Peyer's patch (tissue), 4 donors: Measurements from ENCODE around the gene PHEX. TPM values are rescaled to one million over a fixed set of nuclear protein-coding genes. Genes with fewer than 3 reads are reported as not detected.
A peak's percentile ranks its signal among the peaks of the same experiment; 100 is the strongest.

Source experiments
- DNase-seq, 3 donors: peaks; one replicate each; pipeline ENCODE4 v3.0.0-alpha.2; 2017 to 2019
- H3K27ac ChIP-seq, 4 donors: fragments of 200-600 bp; sonication (generic); one replicate each; pipeline ENCODE4 v1.5.1; 2016 to 2019
- H3K27me3 ChIP-seq, 2 donors: fragments of 200-600 bp; sonication (generic); one replicate each; pipeline ENCODE4 v1.5.1; 2019
- H3K36me3 ChIP-seq, 3 donors: fragments of 200-600 bp; sonication (generic); one replicate each; pipeline ENCODE4 v1.5.1; 2016 to 2019
- H3K4me1 ChIP-seq, 4 donors: fragments of 200-600 bp; sonication (generic); one replicate each; pipeline ENCODE4 v1.5.1; 2016 to 2019
- H3K4me3 ChIP-seq, 4 donors: fragments of 200-600 bp; sonication (generic); 1 replicate in 3 of 4; 2 replicates in 1 of 4; pipeline ENCODE4 v1.5.1; 2016 to 2019; ENCODE audit warnings: mild to moderate bottlenecking in 1 of 4
- H3K9me3 ChIP-seq, 4 donors: fragments of 200-600 bp; sonication (generic); one replicate each; pipeline ENCODE4 v1.5.1; 2016 to 2019; ENCODE audit warnings: mild to moderate bottlenecking in 1 of 4
- POLR2A ChIP-seq, 2 donors: fragments of 450-650 bp; IDR thresholded peaks; one replicate each; pipeline ENCODE4 v1.5.1; 2017; ENCODE audit warnings: antibody characterized with exemption in 2 of 2, mild to moderate bottlenecking in 2 of 2, moderate library complexity in 2 of 2
- total RNA-seq, 4 donors: library from RNA; depleted of rRNA; stranded (reverse); fragments of >200 nt; gene quantifications; one replicate each; pipeline ENCODE4 v1.1.0, GENCODE V29; 2016
- TF ChIP-seq, protein P1 (sequence below), 6 experiments: fragments of 450-650 bp in 4 of 6; fragments of 200-600 bp in 2 of 6; sonication (generic) in 1 of 6; IDR thresholded peaks; one replicate each; pipeline ENCODE4 v1.5.1; 2017 to 2019; ENCODE audit warnings: antibody characterized with exemption in 6 of 6, mild to moderate bottlenecking in 3 of 6, moderate library complexity in 1 of 6

Gene PHEX
- total RNA-seq, 4 donors from 2014 or later, result 2.4 to 20.7 (median 8.7) TPM; not detected in 1

DNA sequence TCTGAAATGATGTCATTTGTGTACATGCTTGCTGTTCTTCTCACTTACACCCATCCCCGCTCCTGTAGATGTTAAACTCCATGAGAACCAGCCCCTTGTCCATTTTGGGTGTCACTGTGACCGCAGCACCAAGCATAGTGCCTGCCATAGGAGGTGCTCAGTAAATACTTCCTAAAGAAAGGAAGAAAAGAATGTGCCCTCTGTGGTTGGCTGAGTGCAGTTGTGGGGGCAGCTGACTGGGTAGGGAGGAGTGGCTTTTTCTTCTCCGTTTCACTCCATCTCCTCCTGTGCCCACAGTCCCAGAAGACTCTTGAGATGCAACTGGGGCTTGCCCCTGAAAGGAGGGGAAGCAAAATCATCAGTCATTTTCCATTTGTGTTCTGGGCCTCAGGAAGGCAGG is 25.5 kb downstream of the PHEX start:
- H3K27me3 ChIP-seq, result no peaks in the 10 kb centered on the region
- no peak overlapping the region for H3K27ac ChIP-seq
- TF ChIP-seq, protein P1, sequence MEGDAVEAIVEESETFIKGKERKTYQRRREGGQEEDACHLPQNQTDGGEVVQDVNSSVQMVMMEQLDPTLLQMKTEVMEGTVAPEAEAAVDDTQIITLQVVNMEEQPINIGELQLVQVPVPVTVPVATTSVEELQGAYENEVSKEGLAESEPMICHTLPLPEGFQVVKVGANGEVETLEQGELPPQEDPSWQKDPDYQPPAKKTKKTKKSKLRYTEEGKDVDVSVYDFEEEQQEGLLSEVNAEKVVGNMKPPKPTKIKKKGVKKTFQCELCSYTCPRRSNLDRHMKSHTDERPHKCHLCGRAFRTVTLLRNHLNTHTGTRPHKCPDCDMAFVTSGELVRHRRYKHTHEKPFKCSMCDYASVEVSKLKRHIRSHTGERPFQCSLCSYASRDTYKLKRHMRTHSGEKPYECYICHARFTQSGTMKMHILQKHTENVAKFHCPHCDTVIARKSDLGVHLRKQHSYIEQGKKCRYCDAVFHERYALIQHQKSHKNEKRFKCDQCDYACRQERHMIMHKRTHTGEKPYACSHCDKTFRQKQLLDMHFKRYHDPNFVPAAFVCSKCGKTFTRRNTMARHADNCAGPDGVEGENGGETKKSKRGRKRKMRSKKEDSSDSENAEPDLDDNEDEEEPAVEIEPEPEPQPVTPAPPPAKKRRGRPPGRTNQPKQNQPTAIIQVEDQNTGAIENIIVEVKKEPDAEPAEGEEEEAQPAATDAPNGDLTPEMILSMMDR (IDR thresholded peaks at IDR 0.05), result no peak
- no peak for TF ChIP-seq POLR2A (IDR thresholded peaks at IDR 0.05)
- H3K4me1 ChIP-seq, result no peaks in the 10 kb centered on the region
- no peaks in the 10 kb centered on the region for H3K36me3 ChIP-seq
- no peak overlapping the region for H3K4me3 ChIP-seq
- DNase-seq, result peak in 1 of 3 donors; percentile 20
- H3K9me3 ChIP-seq, result no peaks in the 10 kb centered on the region

DNA sequence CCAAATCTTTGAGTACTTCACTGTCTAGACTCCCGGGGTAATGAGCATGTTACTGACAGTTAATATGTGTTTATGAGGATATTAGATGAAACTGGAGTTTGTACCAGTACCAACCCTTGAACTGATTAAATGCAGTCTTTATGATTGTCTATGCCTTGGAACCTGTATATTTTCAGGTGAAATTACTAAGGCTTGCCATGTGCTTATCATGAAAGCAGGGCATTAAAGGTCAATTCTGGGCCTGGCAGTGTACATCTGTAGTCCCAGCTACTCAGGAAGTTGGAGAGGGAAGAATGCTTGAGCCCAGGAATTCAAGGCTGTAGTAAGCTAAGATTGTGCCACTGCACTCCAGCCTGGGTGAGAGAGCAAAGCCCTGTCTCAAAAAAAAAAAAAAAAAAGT is 27.6 kb downstream of the PHEX start:
- no peaks in the 10 kb centered on the region for H3K4me1 ChIP-seq
- H3K4me3 ChIP-seq, result no peak overlapping the region
- no peak for DNase-seq
- TF ChIP-seq POLR2A (IDR thresholded peaks at IDR 0.05), result no peak
- TF ChIP-seq, protein P1 (IDR thresholded peaks at IDR 0.05), result no peak
- H3K36me3 ChIP-seq, result no peaks in the 10 kb centered on the region
- no peaks in the 10 kb centered on the region for H3K27me3 ChIP-seq
- H3K9me3 ChIP-seq, result no peaks in the 10 kb centered on the region
- no peak overlapping the region for H3K27ac ChIP-seq

DNA sequence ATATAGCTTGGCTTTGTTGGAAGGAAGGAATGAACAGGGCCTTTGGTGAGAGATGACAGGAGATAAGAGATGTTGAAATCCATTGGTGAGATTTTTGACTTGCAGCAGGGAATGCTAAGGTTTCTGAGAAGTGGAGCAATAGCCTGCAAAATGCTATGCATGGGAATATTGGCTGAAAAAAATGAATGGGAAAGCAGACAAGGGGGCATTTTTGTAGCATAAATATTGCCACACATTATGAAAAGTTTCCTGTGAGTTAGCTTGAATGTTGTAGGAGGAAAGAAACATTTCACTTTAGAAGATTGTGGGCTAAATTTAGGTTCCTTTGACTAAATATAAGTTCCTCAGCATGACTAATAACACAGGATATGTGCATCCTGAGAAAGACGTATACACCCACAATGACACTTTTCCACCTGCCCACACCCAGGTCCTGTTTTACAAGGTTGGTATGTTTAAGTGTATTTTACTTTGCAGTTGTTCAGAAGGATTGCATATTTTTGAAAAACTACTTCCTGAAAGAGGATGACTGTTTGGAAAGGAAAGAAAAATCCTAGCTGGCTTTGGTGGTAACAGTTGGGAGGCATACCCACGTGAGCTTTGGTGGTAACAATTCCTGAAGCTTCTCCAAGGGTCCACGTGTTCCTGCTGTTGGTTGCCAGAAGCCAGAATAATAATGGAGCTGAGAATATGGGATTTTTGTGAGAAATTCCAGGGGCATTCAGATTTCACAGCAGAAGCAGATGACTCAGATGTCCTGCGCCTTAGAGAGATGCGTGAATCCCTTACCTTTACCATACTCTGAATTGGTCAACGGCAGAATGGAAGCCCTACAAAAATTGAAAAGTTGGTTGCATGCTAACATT is 28.5 kb downstream of the PHEX start:
- no peaks in the 10 kb centered on the region for H3K9me3 ChIP-seq
- TF ChIP-seq, protein P1 (IDR thresholded peaks at IDR 0.05), result no peak
- no peak for TF ChIP-seq POLR2A (IDR thresholded peaks at IDR 0.05)
- no peak overlapping the region for H3K4me3 ChIP-seq
- H3K4me1 ChIP-seq, result no peaks in the 10 kb centered on the region
- no peaks in the 10 kb centered on the region for H3K27me3 ChIP-seq
- peak overlapping the region in 2 of 4 donors; percentile 22 to 31 for H3K27ac ChIP-seq
- H3K36me3 ChIP-seq, result no peaks in the 10 kb centered on the region
- DNase-seq, result no peak

DNA sequence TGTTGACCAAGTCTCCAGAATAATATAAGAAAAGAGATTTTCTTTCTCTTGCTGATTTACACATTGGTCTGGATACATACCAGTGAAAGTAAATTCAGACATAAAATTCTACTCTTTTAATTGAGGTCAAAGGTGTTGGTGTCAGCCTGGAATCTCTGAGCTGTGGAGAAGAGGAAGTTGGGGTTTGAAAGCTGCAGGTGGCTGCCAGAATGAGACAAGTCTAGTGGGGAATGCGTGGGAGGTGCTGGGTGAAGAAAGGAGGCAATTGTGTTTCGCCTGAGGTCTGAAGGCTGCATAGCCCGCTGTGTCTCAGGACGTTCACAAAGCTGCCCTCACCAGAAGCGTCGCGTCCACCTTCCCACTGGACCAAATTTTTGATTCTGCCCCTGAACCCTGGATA is 31.2 kb downstream of the PHEX start:
- Histone ChIP-seq H3K27ac (peak overlapping the region in 1 of 4 donors; percentile 22), H3K27me3 (no peaks in the 10 kb centered on the region), H3K4me3 (no peak overlapping the region), H3K4me1 (no peaks in the 10 kb centered on the region), H3K36me3 (no peaks in the 10 kb centered on the region), H3K9me3 (no peaks in the 10 kb centered on the region)
- DNase-seq, result peak in 2 of 3 donors; percentile 62 to 68
- TF ChIP-seq, protein P1 (IDR thresholded peaks at IDR 0.05), result no peak
- TF ChIP-seq POLR2A (IDR thresholded peaks at IDR 0.05), result no peak

DNA sequence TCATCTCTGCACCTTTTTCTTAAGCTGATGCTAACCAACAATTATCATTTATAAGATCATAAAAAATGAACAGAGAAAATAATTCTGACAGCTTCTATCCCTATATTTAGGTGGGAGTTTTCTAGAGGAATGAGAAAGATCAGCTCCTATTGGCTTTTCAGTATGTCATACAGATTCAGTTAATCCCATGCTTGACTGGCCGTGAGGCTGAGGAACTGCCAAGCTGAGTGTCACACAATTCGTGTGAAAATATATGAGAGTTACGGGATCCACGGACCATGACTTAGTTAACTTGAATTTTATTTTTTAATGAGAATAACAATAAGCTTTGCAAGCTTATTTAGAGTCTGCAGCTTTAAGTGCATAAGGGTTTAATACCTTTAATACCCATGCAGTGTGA is 37.5 kb downstream of the PHEX start:
- TF ChIP-seq, protein P1 (IDR thresholded peaks at IDR 0.05), result no peak
- H3K36me3 ChIP-seq, result no peaks in the 10 kb centered on the region
- no peaks in the 10 kb centered on the region for H3K9me3 ChIP-seq
- no peaks in the 10 kb centered on the region for H3K4me1 ChIP-seq
- no peak for DNase-seq
- H3K27ac ChIP-seq, result no peak overlapping the region
- no peaks in the 10 kb centered on the region for H3K27me3 ChIP-seq
- H3K4me3 ChIP-seq, result no peak overlapping the region
